Middle frontal gyrus (tissue), 1 donor: ENCODE data around the gene EMSY.

ENCODE experiments used
- DNase-seq: peaks from one replicate; pipeline ENCODE4 v3.0.0-alpha.2; 2015; ENCODE audit warnings: low spot score; ENCODE audit errors: extremely low spot score

EMSY gene

GRCh38 chr11:76523786-76524436, 79.1 kb downstream of the EMSY start:
- no peak for DNase-seq

GRCh38 chr11:76524461-76524860, 79.6 kb downstream of the EMSY start:
- no peak for DNase-seq

GRCh38 chr11:76524919-76525318, 80.1 kb downstream of the EMSY start:
- no peak for DNase-seq

GRCh38 chr11:76526878-76527277, 82.1 kb downstream of the EMSY start:
- DNase-seq, result no peak

GRCh38 chr11:76542436-76542835, 97.6 kb downstream of the EMSY start:
- no peak for DNase-seq

- no peak for DNase-seq
Measured at GRCh38 chr11:76543006-76543703, 98.3 kb downstream of the EMSY start.

- DNase-seq, result no peak
Measured at GRCh38 chr11:76550781-76551180, 106.0 kb downstream of the EMSY start.

- no peak for DNase-seq
Measured at GRCh38 chr11:76551400-76551799, 106.6 kb downstream of the EMSY start.

- DNase-seq, result no peak
Measured at GRCh38 chr11:76552987-76553386, 108.2 kb downstream of the EMSY start.

- DNase-seq, result no peak
Measured at GRCh38 chr11:76553554-76554476, 109.0 kb downstream of the EMSY start.

GRCh38 chr11:76554767-76555166, 109.9 kb downstream of the EMSY start:
- no peak for DNase-seq

GRCh38 chr11:76557466-76557865, 112.6 kb downstream of the EMSY start:
- no peak for DNase-seq

- DNase-seq, result no peak
Measured at GRCh38 chr11:76558473-76558872, 113.7 kb downstream of the EMSY start.

- DNase-seq, result no peak
Measured at GRCh38 chr11:76558891-76559290, 114.1 kb downstream of the EMSY start.

GRCh38 chr11:76559346-76559745, 114.5 kb downstream of the EMSY start:
- DNase-seq, result no peak

- DNase-seq, result no peak
Measured at GRCh38 chr11:76560219-76560618, 115.4 kb downstream of the EMSY start.

GRCh38 chr11:76561245-76561644, 116.4 kb downstream of the EMSY start:
- no peak for DNase-seq

GRCh38 chr11:76562541-76562940, 117.7 kb downstream of the EMSY start:
- DNase-seq, result no peak

GRCh38 chr11:76564364-76564763, 119.5 kb downstream of the EMSY start:
- DNase-seq, result no peak

GRCh38 chr11:76566811-76567210, 122.0 kb downstream of the EMSY start:
- DNase-seq, result no peak

- DNase-seq, result no peak
Measured at GRCh38 chr11:76567261-76567660, 122.4 kb downstream of the EMSY start.

- DNase-seq, result no peak
Measured at GRCh38 chr11:76568139-76568538, 123.3 kb downstream of the EMSY start.
